Stimulated activated naive CD8-positive, alpha-beta T cell treated with anti-CD3 and anti-CD28 coated beads, Interleukin-15, Interleukin-2, amounts not matched to agents 100 U/mL and 50 U/mL, for 24 hours (primary cell): ENCODE data around the gene SEC14L2.
"Not testable (repeated sequence)": the region's sequence is repeated elsewhere in the genome, so short reads cannot be mapped to it uniquely, and the experiment has no call there.

Source experiments
- ATAC-seq: fragments of 150-1000 bp; cut with Tn5 transposase; one replicate; pipeline ENCODE4 v1.10.0; 2021
- DNase-seq: peaks from one replicate; pipeline ENCODE4 v3.0.0; 2021

Gene SEC14L2

DNA sequence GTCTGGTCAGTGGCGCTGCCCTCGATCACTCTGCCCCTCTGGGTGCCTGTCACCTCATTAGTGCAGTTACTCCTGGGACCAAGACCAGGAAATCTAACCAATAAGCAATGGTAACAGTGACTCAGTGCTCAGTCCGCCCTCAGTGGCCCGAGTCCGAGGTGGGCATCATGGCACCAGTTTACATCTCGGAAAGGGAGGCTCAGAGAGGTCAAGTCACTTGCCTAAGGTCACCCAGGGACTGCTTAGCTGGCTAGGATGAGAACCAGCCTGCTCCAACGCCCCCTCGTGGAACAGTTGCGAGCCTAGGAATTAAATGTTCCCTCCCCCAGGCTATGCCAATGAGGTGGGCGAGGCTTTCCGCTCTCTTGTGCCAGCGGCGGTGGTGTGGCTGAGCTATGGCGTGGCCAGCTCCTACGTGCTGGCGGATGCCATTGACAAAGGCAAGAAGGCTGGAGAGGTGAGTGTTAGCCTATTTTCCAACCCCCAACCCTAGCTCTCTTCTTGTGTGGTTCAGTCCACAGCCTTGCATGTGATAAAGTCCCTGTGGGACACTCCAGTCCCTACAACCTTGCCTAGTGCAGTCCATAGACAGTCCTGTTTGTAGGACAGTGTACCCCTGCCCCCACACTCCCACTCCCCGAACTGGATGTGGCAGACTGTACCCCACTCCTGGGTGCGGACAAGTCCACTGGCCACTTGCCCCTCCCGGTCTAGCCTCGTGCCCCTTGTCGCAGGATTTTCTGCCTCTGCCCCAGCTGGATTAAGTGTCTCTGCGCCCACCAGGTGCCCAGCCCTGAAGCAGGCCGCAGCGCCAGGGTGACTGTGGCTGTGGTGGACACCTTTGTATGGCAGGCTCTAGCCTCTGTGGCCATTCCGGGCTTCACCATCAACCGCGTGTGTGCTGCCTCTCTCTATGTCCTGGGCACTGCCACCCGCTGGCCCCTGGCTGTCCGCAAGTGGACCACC, 29.9 kb downstream of the SEC14L2 start:
- DNase-seq (peak; percentile 94), ATAC-seq (peak; percentile 42)

DNA sequence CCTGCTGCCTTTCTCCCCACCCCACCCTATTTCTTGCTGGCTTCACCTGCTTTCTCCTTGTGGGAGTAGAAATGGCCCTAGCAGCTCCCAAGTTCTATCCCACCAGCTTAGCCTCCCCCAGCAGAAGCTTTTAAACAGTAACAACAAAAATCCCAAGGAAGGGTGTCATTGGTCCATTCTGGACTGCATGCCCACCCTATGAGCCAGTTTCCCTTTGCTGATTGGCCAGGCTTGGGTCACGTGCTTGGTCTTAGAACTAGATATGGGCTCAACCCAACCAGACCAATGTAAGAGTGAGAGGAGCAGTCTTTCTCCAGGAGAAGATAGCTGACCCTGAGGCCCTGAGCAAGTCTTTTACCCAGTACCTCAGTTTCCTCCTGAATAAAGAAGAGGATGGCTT, 31.1 kb downstream of the SEC14L2 start:
- no peak for ATAC-seq
- no peak for DNase-seq

GRCh38 chr22:30429887-30430286, 33.1 kb downstream of the SEC14L2 start:
- no peak for ATAC-seq
- DNase-seq, result no peak

- DNase-seq, result no peak
- no peak for ATAC-seq
These were observed 34.1 kb downstream of the SEC14L2 start for GRCh38 chr22:30430933-30431332.

- DNase-seq (no peak), ATAC-seq (no peak)
These were observed 35.3 kb downstream of the SEC14L2 start for GRCh38 chr22:30432096-30432495.

DNA sequence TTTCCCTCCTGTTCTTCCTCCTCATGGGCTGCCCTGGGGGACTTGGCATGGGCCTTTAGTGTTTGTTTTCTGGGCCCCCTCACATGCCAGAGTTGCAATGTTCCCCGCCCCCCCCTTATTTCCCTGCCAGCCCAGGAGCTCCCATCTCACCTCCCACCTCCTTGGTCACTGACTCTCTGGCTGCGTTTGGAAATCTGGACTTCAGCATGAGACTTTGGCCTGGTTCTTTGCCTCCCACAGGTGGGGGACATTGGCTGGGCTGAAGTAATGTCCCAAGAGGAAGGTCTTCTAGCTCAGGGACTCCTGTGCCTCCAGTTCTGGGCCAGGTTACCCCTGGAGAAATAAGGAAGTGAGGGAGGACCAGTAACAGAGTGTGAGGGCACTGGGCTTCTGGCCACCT, 35.7 kb downstream of the SEC14L2 start:
- ATAC-seq (no peak), DNase-seq (no peak)

DNA sequence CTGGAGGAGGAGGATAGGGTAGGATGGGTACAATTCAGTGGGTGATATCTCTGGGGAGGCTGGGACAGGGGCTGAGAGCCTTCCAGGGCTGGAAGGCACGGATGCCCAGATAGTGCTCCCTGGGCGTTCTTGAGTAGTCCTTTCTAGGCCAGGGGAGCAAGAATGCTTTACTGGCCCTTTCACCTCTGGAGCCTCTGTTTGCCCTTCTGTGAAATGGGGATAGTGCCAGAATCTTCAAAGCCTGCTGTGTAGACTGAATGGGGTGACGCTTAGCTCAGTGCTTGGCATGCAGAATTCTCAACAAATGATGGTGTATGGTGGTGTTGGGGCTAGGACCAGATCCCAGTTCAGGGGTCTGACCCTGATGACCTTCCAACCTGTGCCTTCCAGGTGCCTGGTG, 36.4 kb downstream of the SEC14L2 start:
- no peak for ATAC-seq
- DNase-seq, result no peak

- peak; percentile 67 for ATAC-seq
- peak; percentile 27 for DNase-seq
These were observed 37.0 kb downstream of the SEC14L2 start for GRCh38 chr22:30433773-30434172.

DNA sequence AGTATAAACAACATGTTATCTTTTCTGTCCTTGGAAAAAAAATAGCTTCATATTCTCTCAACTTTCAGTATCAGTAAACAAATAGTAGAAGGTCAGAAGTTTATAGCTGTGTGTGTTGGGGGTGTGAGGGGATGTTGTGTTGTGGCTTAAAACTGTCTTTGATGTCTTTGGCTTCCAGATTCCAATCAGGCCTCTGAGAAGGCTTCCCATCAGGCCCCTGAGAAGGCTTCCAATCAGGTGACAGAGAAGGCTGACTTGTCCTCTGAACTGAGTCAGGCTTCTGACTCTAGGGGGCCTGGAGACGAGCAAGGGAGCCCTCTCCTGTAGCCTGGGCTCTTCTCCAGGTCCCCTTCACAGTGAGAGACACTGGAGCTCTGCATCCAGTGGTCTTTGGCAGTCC, 38.0 kb downstream of the SEC14L2 start:
- DNase-seq (no peak), ATAC-seq (peak; percentile 25)

GRCh38 chr22:30435674-30436126, 38.9 kb downstream of the SEC14L2 start:
- DNase-seq, result peak; percentile 76
- peak; percentile 75 for ATAC-seq

- ATAC-seq, result no peak
These were observed 39.4 kb downstream of the SEC14L2 start for GRCh38 chr22:30436196-30436595.

DNA sequence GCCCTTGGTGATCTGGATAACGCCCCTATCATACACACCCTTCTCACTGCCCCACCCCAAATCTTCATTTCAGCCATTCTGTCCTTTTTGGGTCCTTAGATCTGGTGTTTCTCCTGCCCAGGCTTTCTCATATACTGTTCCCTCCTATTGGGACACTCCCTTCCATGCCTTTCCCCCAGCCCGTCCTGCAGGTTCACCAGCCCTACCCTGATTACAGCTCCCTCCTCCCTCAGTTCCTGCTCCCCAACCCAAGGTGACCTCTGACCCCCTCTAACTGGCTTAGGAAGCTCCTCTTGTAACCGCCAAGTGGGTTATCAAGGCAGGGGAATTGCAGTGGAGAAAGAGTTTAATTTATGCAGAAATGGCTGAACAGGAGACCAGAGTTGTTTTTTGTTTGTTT, 41.7 kb downstream of the SEC14L2 start:
- DNase-seq, result no peak
- ATAC-seq, result no peak

More at GRCh38 chr22:30436196-30436595, 39.4 kb downstream of the SEC14L2 start:
- DNase-seq, result no peak

GRCh38 chr22:30439226-30439625, 42.4 kb downstream of the SEC14L2 start:
- no peak for DNase-seq
- no peak for ATAC-seq

DNA sequence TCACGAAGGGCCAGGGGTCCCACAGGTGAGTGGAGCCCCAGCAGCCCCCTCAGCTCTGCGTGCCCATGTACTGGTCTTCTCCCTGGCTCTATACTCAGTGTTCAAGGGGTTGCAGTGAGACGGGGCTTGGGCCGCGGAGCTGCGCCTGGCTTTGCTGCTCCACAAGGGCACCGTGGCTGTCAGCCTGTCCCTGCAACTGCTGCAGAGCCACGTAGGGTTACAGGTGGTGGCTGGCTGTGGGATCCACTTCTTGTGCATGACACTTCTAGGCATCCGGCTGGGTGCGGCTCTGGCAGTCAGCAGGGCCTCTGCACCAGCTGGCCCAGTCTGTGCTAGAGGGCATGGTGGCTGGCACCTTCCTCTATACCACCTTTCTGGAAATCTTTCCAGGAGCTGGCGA, 43.0 kb downstream of the SEC14L2 start:
- ATAC-seq, result no peak
- no peak for DNase-seq

DNA sequence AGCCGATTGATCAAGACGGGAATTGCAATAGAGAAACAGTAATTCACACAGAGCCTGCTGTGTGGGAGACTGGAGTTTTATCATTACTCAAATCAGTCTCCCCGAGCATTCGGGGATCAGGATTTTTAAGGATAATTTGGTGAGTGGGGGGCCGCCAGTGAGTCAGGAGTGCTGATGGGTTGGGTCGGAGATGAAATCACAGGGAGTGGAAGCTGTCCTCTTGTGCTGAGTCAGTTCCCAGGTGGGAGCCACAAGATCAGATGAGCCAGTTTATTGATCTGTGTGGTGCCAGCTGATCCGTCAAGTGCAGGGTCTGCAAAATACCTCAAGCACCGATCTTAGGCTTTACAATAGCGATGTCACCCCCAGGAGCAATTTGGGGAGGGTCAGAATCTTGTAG, 44.3 kb downstream of the SEC14L2 start:
- ATAC-seq, result no peak
- DNase-seq, result no peak

- peak; percentile 56 for ATAC-seq
- DNase-seq, result peak; percentile 69
These were observed 48.0 kb downstream of the SEC14L2 start for GRCh38 chr22:30444632-30445437.

GRCh38 chr22:30445438-30446145, 48.8 kb downstream of the SEC14L2 start:
- ATAC-seq (no peak), DNase-seq (no peak)

DNA sequence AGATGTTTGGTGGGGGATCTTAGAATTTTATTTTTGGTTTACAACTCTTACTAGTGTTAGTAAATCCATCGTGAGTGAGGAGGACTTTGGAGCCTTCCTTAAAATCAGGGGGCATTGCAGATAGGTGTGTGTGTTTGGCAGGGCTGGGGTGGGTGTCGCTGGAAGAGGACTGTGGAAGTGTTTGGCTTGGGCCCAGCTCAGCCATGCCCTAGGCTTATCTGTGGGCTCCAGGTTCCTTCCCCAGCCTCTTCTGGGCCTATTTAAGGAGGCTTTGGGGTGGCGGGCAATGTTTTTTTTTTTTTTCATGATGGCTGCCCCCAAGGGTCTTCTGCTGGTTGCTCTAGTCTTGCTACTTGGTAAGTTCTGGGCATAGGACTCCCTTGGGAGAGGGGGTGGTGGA, 50.8 kb downstream of the SEC14L2 start:
- no peak for ATAC-seq
- no peak for DNase-seq

GRCh38 chr22:30451488-30451887, 54.7 kb downstream of the SEC14L2 start:
- not testable (repeated sequence) for ATAC-seq, DNase-seq

DNA sequence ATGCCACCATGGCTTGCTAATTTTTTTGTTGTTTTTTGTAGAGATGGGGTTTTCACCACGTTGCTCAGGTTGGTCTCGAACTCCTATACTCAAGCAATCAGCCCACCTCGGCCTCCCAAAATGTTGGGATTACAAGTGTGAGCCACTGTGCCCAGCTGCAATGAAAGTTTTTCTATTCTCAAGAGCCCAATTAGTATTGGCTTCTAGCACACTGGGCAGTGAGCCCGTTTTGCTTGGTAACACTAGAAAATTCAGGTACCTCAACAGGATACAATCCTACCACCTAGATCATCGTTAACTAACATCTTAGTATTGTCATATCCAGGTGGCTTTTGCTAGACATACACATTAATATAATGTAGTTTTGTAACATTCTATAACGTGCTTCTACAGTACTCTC, 56.0 kb downstream of the SEC14L2 start:
- no peak for ATAC-seq
- DNase-seq, result no peak

- peak; percentile 48 for ATAC-seq
- no peak for DNase-seq
These were observed 57.1 kb downstream of the SEC14L2 start for GRCh38 chr22:30453731-30454510.
